Mucosa of descending colon (tissue), 3 donors: ENCODE measurements around the gene PACS2. TPM values are rescaled to one million over a fixed set of nuclear protein-coding genes. Genes with fewer than 3 reads are reported as not detected.
A peak's percentile ranks its signal among the peaks of the same experiment; 100 is the strongest.
"Not testable (repeated sequence)": the region's sequence is repeated elsewhere in the genome, so short reads cannot be mapped to it uniquely, and the experiment has no call there.

Experiments
- ATAC-seq: fragments of 200-7000 bp; cut with Tn5 transposase; one replicate; pipeline ENCODE4 v1.9.1; 2020; ENCODE audit warnings: mild to moderate bottlenecking, moderate library complexity
- DNase-seq, 3 donors: peaks; one replicate each; pipeline ENCODE4 v3.0.0-alpha.2; 2020
- H3K36me3 ChIP-seq: fragments of 200-600 bp; one replicate; pipeline ENCODE4 v1.8.0; 2021; ENCODE audit warnings: low read depth, mild to moderate bottlenecking
- H3K4me1 ChIP-seq: fragments of 200-600 bp; one replicate; pipeline ENCODE4 v1.8.0; 2021; ENCODE audit warnings: low read depth, mild to moderate bottlenecking
- H3K4me3 ChIP-seq: fragments of 200-600 bp; one replicate; pipeline ENCODE4 v1.8.0; 2021; ENCODE audit warnings: mild to moderate bottlenecking
- H3K9me3 ChIP-seq: fragments of 200-600 bp; one replicate; pipeline ENCODE4 v1.8.0; 2021; ENCODE audit warnings: mild to moderate bottlenecking
- CTCF ChIP-seq: fragments of 200-600 bp; IDR thresholded peaks from one replicate; pipeline ENCODE4 v1.8.0; 2022; ENCODE audit warnings: antibody characterized with exemption, mild to moderate bottlenecking
- intact Hi-C, 2 donors: fragments of 100-400 bp; cut with DNase I in 1 of 2; cut with micrococcal nuclease in 1 of 2; formaldehyde crosslinking; loops; one replicate each; pipeline versions ENCODE4 v1.11.0 to v1.11.1; 2022; cut with DNase I, micrococcal nuclease
- total RNA-seq, 3 donors: library from RNA; stranded (reverse); fragmentation: NEBNext Ultra II Directional in 2 of 3; extraction: Animal tissue kit (Norgen Biotek cat#: 25700) in 2 of 3; gene quantifications; one replicate each; pipeline versions ENCODE4 v1.2.1 to v1.2.4, GENCODE V29; 2021 to 2023
- donor health status: DM: no; HTN: no; CAD: no; lungs with moderate emphysema.
- donor health status: DM: no; HTN: no; CAD: no.
- donor health status: DM: no; HTN: yes; CAD: no.

PACS2 gene
- total RNA-seq, 3 donors from 2014 or later, result 71.7 to 84.3 (median 78.9) TPM

- Histone ChIP-seq H3K4me1 (peaks cover 3% of the 10 kb centered on the region), H3K9me3 (no peaks in the 10 kb centered on the region), H3K4me3 (no peak overlapping the region), H3K36me3 (no peaks in the 10 kb centered on the region)
- no peak for TF ChIP-seq CTCF
- peak; percentile 28 for ATAC-seq
- no peak for DNase-seq
- intact Hi-C loops, result no loop called here
These were observed 21.5 kb upstream of the PACS2 start for GRCh38 chr14:105292826-105293711.

- DNase-seq (no peak), ATAC-seq (peak; percentile 78)
- intact Hi-C loops, result no loop called here
- TF ChIP-seq CTCF, result no peak
- H3K4me1 ChIP-seq, result peaks cover 8% of the 10 kb centered on the region
- no peak overlapping the region for H3K4me3 ChIP-seq
- H3K9me3 ChIP-seq, result no peaks in the 10 kb centered on the region
- H3K36me3 ChIP-seq, result no peaks in the 10 kb centered on the region
These were observed 20.4 kb upstream of the PACS2 start for GRCh38 chr14:105294142-105294597.

- intact Hi-C loops, DNase-seq, ATAC-seq, H3K4me3 ChIP-seq, H3K9me3 ChIP-seq, H3K36me3 ChIP-seq: not testable (repeated sequence)
- H3K4me1 ChIP-seq, result peaks cover 16% of the 10 kb centered on the region
These were observed 17.2 kb upstream of the PACS2 start for GRCh38 chr14:105297311-105297710.

GRCh38 chr14:105299654-105300541 lies 14.7 kb upstream of the PACS2 start:
- Histone ChIP-seq H3K9me3 (no peaks in the 10 kb centered on the region), H3K36me3 (no peaks in the 10 kb centered on the region), H3K4me3 (peak overlapping the region; percentile 68), H3K4me1 (peaks cover 13% of the 10 kb centered on the region)
- DNase-seq (peak in 2 of 3 donors; percentile 45 to 74), ATAC-seq (peak; percentile 1)
- no peak for TF ChIP-seq CTCF
- intact Hi-C loops, result no loop called here

- H3K4me3 ChIP-seq, result peak within 1 kb of the TSS; percentile 68
- DNase-seq, result peak; percentile 93 to 97 (median 97)
- intact Hi-C loops, result no loop called here
- ATAC-seq, result peak; percentile 91
- H3K4me1 ChIP-seq, result peaks cover 13% of the 10 kb centered on the region
- TF ChIP-seq CTCF, result no peak
- H3K36me3 ChIP-seq, result no peaks in the 10 kb centered on the region
- no peaks in the 10 kb centered on the region for H3K9me3 ChIP-seq
These were observed 13.9 kb upstream of the PACS2 start, which contains the start of gene BRF1 for GRCh38 chr14:105300542-105301102. BRF1 (minus strand) TSS chr14:105301001; CDS start chr14:105300629, 372 bp downstream.
